Osteocyte (in vitro differentiated cells): Measurements from ENCODE around the gene CDK13. TPM values are rescaled to one million over a fixed set of nuclear protein-coding genes. Genes with fewer than 3 reads are reported as not detected.
A peak's percentile ranks its signal among the peaks of the same experiment; 100 is the strongest.
"Not testable (repeated sequence)": the region's sequence is repeated elsewhere in the genome, so short reads cannot be mapped to it uniquely, and the experiment has no call there.

ENCODE experiments used
- DNase-seq: peaks from one replicate; pipeline ENCODE4 v3.0.0; 2021; ENCODE audit warnings: mixed read lengths; ENCODE audit not compliant: unreplicated experiment; ENCODE audit errors: extremely low spot score
- H3K27ac Mint-ChIP-seq: one replicate; pipeline ENCODE4 v1.8.0; 2021; ENCODE audit warnings: mild to moderate bottlenecking, mixed read lengths; ENCODE audit not compliant: unreplicated experiment
- H3K27me3 Mint-ChIP-seq: one replicate; pipeline ENCODE4 v1.8.0; 2021; ENCODE audit warnings: mixed read lengths; ENCODE audit not compliant: unreplicated experiment
- H3K36me3 Mint-ChIP-seq: one replicate; pipeline ENCODE4 v1.8.0; 2021; ENCODE audit warnings: mixed read lengths; ENCODE audit not compliant: unreplicated experiment
- H3K4me1 Mint-ChIP-seq: one replicate; pipeline ENCODE4 v1.8.0; 2021; ENCODE audit warnings: mixed read lengths; ENCODE audit not compliant: unreplicated experiment
- H3K4me3 Mint-ChIP-seq: one replicate; pipeline ENCODE4 v1.8.0; 2021; ENCODE audit warnings: mild to moderate bottlenecking, moderate library complexity, mixed read lengths; ENCODE audit not compliant: unreplicated experiment
- H3K9me3 Mint-ChIP-seq: one replicate; pipeline ENCODE4 v1.8.0; 2021; ENCODE audit warnings: mixed read lengths; ENCODE audit not compliant: unreplicated experiment
- total RNA-seq: library from RNA; stranded (reverse); gene quantifications from 2 replicates; pipeline ENCODE4 v1.2.1, GENCODE V29; 2021
- TF ChIP-seq, protein P1 (sequence below): fragments of 200-600 bp; sonication (generic); IDR thresholded peaks from 2 replicates; pipeline ENCODE4 v1.5.0; 2021; ENCODE audit warnings: antibody characterized with exemption, mild to moderate bottlenecking, moderate library complexity

The CDK13 gene
- total RNA-seq, 1 donor from 2014 or later: 60.6 TPM

DNA sequence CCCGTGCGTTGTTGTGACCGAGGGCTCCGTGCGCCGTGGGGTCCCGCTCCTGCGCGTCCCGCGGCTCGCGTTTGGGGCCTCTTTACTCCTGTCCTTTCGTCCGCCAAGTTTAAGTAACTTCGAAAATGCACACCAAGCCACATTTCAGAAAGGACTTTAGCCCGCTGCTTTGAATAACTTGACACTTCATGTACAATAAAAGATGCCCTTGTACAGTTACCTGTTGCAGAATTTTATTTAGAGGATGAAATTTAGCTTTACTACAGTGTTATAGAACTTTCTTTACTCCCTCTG, 185.2 kb downstream of the CDK13 start:
- peak overlapping the region; percentile 88 for H3K27ac Mint-ChIP-seq
- DNase-seq: no peak
- no peaks in the 10 kb centered on the region for H3K27me3 Mint-ChIP-seq
- peaks cover 3% of the 10 kb centered on the region for H3K36me3 Mint-ChIP-seq
- peak overlapping the region; percentile 92 for H3K4me3 Mint-ChIP-seq
- H3K9me3 Mint-ChIP-seq: no peaks in the 10 kb centered on the region
- TF ChIP-seq, protein P1, sequence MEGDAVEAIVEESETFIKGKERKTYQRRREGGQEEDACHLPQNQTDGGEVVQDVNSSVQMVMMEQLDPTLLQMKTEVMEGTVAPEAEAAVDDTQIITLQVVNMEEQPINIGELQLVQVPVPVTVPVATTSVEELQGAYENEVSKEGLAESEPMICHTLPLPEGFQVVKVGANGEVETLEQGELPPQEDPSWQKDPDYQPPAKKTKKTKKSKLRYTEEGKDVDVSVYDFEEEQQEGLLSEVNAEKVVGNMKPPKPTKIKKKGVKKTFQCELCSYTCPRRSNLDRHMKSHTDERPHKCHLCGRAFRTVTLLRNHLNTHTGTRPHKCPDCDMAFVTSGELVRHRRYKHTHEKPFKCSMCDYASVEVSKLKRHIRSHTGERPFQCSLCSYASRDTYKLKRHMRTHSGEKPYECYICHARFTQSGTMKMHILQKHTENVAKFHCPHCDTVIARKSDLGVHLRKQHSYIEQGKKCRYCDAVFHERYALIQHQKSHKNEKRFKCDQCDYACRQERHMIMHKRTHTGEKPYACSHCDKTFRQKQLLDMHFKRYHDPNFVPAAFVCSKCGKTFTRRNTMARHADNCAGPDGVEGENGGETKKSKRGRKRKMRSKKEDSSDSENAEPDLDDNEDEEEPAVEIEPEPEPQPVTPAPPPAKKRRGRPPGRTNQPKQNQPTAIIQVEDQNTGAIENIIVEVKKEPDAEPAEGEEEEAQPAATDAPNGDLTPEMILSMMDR: no peak
- H3K4me1 Mint-ChIP-seq: peaks cover 25% of the 10 kb centered on the region

DNA sequence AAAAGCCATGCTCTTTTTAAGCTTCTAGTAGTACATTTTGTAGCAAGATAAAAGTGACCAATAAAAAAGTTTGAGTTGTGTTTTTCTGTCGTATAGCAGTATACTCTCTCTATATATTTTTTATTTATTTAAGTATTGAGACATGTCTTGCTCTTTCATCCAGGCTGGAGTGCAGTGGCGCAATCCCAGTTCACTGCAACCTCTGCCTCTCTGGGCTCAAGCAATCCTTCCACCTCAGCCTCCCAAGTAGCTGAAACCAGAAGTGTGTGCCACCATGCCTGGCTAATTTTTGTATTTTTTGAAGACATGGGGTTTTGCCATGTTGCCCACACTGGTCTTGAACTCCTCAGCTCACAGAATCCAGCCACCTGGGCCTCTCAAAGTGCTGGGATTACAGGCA, 187.5 kb downstream of the CDK13 start:
- TF ChIP-seq, protein P1: no peak
- no peaks in the 10 kb centered on the region for H3K36me3 Mint-ChIP-seq
- H3K4me3 Mint-ChIP-seq: no peak overlapping the region
- no peak overlapping the region for H3K27ac Mint-ChIP-seq
- H3K27me3 Mint-ChIP-seq: no peaks in the 10 kb centered on the region
- no peaks in the 10 kb centered on the region for H3K9me3 Mint-ChIP-seq
- peak; percentile 67 for DNase-seq
- peaks cover 18% of the 10 kb centered on the region for H3K4me1 Mint-ChIP-seq

DNA sequence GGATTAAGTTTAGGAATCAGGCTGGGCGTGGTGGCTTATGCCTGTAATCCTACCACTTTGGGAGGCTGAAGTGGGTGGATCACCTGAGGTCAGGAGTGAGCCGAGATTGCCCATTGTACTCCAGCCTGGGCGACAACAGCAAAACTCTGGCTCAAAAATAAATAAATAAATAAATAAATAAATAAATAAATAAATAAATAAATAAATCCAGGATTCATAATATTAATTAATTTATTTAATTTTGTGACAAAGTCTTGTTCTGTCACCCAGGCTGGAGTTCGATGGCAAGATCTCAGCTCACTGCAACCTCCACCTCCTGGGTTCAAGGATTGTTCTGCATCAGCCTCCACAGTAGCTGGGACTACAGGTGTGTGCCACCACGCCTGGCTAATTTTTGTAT, 188.9 kb downstream of the CDK13 start:
- peaks cover 3% of the 10 kb centered on the region for H3K36me3 Mint-ChIP-seq
- no peak for DNase-seq
- no peak overlapping the region for H3K27ac Mint-ChIP-seq
- H3K4me3 Mint-ChIP-seq: no peak overlapping the region
- H3K4me1 Mint-ChIP-seq: peaks cover 10% of the 10 kb centered on the region
- no peaks in the 10 kb centered on the region for H3K9me3 Mint-ChIP-seq
- no peaks in the 10 kb centered on the region for H3K27me3 Mint-ChIP-seq
- TF ChIP-seq, protein P1: no peak

DNA sequence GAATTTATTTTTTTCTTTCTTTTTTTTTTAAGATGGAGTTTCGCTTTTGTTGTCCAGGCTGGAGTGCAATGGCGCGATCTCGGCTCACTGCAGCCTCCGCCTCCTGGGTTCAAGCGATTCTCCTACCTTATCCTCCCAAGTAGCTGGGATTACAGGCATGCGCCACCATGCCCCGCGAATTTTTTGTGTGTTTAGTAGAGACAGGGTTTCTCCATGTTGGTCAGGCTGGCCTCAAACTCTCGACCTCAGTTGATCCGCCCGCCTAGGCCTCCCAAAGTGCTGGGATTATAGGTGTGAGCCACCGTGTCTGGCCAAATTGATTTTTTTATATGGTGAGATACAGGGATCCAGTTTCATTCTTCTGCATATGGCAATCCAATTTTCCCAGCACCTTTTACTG, 189.8 kb downstream of the CDK13 start:
- not testable (repeated sequence) for H3K4me1 Mint-ChIP-seq, H3K27ac Mint-ChIP-seq, H3K4me3 Mint-ChIP-seq, H3K9me3 Mint-ChIP-seq, H3K36me3 Mint-ChIP-seq, H3K27me3 Mint-ChIP-seq
- DNase-seq: peak; percentile 59

DNA sequence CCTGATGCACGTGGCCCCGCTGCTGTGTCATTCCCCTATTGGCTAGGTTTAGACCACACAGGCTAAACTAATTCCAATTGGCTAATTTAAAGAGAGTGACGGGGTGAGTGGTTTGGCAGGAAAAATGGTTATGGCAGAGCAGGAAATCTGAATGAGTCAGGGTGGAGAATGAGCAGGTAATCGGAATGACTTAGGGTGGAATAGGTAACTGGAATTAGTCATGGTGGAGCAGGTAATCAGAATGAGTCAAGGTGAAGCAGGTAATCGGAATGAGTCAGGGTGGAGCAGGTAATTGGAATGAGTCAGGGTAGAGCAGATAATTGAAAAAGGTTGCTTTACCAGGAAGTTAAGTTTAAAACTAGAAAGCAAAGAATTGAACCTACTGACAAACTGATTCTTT, 191.9 kb downstream of the CDK13 start:
- not testable (repeated sequence) for H3K9me3 Mint-ChIP-seq, DNase-seq, H3K27ac Mint-ChIP-seq, H3K4me1 Mint-ChIP-seq, H3K27me3 Mint-ChIP-seq, H3K4me3 Mint-ChIP-seq, H3K36me3 Mint-ChIP-seq

DNA sequence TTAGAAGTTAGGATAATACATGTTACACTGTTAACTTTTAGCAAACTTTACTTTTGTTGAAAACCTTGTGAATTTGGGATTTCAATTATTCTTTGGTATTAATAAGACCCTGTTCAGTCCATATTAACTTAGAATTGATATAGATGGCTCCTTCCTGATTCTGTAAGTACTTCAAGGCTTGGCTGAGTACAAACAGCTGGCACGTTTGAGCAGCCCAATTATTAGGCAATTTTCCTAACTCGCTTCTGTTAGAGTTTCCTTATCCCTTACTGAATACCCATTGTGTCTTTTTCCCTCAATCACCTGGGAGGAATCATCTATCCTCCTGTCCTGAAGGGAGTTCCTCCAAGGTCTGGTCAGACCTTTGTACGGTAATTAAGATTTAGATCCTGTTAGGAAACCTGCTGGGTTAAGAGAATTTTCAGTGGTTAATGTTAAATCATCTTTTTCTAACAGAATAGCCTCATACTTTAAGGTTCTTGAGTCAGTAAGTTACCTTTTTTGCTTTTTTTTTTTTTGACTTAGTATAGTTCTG, 195.6 kb downstream of the CDK13 start:
- not testable (repeated sequence) for H3K36me3 Mint-ChIP-seq, H3K4me3 Mint-ChIP-seq, DNase-seq, H3K9me3 Mint-ChIP-seq, H3K4me1 Mint-ChIP-seq, H3K27ac Mint-ChIP-seq, H3K27me3 Mint-ChIP-seq
